Measurements from ENCODE around the gene ANKRD36. TPM values are rescaled to one million over a fixed set of nuclear protein-coding genes. Genes with fewer than 3 reads are reported as not detected.
A peak's percentile ranks its signal among the peaks of the same experiment; 100 is the strongest.
"Not testable (repeated sequence)": the region's sequence is repeated elsewhere in the genome, so short reads cannot be mapped to it uniquely, and the experiment has no call there.

Gene ANKRD36
- total and polyA plus RNA-seq, 2 of the 13 experiments (the other 11 are each of a cell fraction or from before 2014, with no cell fraction given): 6.4 to 27.3 TPM

- in situ Hi-C loops (cut with HindIII; ENCODE audit: extremely low pct_ligation_motif_present, low pct_unique_long_range_greater_than_20kb) (no loop called here), intact Hi-C loops (cut with micrococcal nuclease; ENCODE audit: unreplicated experiment) (no loop called here)
- H3K4me2 ChIP-seq (ENCODE audit: low read depth, low read length): peak overlapping the region; percentile 81
- TF ChIP-seq FOXO4 (CRISPR knock-in tag; conservative IDR thresholded peaks at IDR 0.05) (no peak), ZNF460 (CRISPR knock-in tag; IDR thresholded peaks at IDR 0.05; ENCODE audit: borderline replicate concordance) (no peak)
- BruUV-seq (replicated peaks): no TSS peak
- H3K4me3 ChIP-seq (replicated peaks in 1 of 3; ENCODE audit: insufficient read depth in 1 of 3, low read depth in 2 of 3, low read length in 3 of 3): peak overlapping the region in 2 of 3 experiments; percentile 38 to 60; a peak in 5 of 6 replicates
- no peak for DNase-seq (ENCODE audit: low spot score)
- ChIA-PET POLR2A (no interaction called here), CTCF (ENCODE audit: low intra/inter-chr PET ratio, low total read pairs) (no interaction called here)
- H3K4me1 ChIP-seq (ENCODE audit: insufficient read depth, low read length): peaks cover 8% of the 10 kb centered on the region; the same call in 1 of the 2 replicates
- H3K36me3 ChIP-seq (replicated peaks in 1 of 2; ENCODE audit: control insufficient read depth in 1 of 2, insufficient read depth in 2 of 2, low read length in 2 of 2): no peaks in the 10 kb centered on the region
- no peak overlapping the region for H3K27ac ChIP-seq (ENCODE audit: extremely low read length, insufficient read depth, low read length)
- 50% methylated on average over 12 of the region's 12 CpGs for WGBS (ENCODE audit: low lambda C conversion rate)
- H3K79me2 ChIP-seq (ENCODE audit: insufficient read depth, low read length): no peaks in the 10 kb centered on the region
- no peak for ATAC-seq
- no peak overlapping the region for H3K9ac ChIP-seq (ENCODE audit: insufficient read depth, low read depth, low read length)
- H4K20me1 ChIP-seq (ENCODE audit: insufficient read depth, low read length): no peaks in the 10 kb centered on the region
- peaks cover 0 to 3% of the 10 kb centered on the region in 2 experiments; a peak in 1 of 5 replicates for H3K27me3 ChIP-seq (ENCODE audit: control insufficient read depth in 1 of 2, insufficient read depth in 2 of 2, low read length in 2 of 2)
- no peak overlapping the region for H2AFZ ChIP-seq (ENCODE audit: low read length)
- no peaks in the 10 kb centered on the region for H3K9me3 ChIP-seq (ENCODE audit: low read length)
- no peak for FAIRE-seq
These were observed 17.3 kb upstream of the ANKRD36 start for GRCh38 chr2:97095661-97096060.

GRCh38 chr2:97098786-97099372, 14.1 kb upstream of the ANKRD36 start:
- in situ Hi-C loops (cut with HindIII; ENCODE audit: extremely low pct_ligation_motif_present, low pct_unique_long_range_greater_than_20kb); H3K27me3 ChIP-seq (ENCODE audit: control insufficient read depth in 1 of 2, insufficient read depth in 2 of 2, low read length in 2 of 2); POLR2A ChIA-PET; H3K4me2 ChIP-seq (ENCODE audit: low read depth, low read length); H3K9me3 ChIP-seq (ENCODE audit: low read length); H2AFZ ChIP-seq (ENCODE audit: low read length); H3K79me2 ChIP-seq (ENCODE audit: insufficient read depth, low read length); DNase-seq (ENCODE audit: low spot score); H3K4me1 ChIP-seq (ENCODE audit: insufficient read depth, low read length); H3K9ac ChIP-seq (ENCODE audit: insufficient read depth, low read depth, low read length); H4K20me1 ChIP-seq (ENCODE audit: insufficient read depth, low read length); H3K4me3 ChIP-seq (replicated peaks in 1 of 3; ENCODE audit: insufficient read depth in 1 of 3, low read depth in 2 of 3, low read length in 3 of 3); H3K36me3 ChIP-seq (replicated peaks in 1 of 2; ENCODE audit: control insufficient read depth in 1 of 2, insufficient read depth in 2 of 2, low read length in 2 of 2); CTCF ChIA-PET (ENCODE audit: low intra/inter-chr PET ratio, low total read pairs); ATAC-seq; intact Hi-C loops (cut with micrococcal nuclease; ENCODE audit: unreplicated experiment); FAIRE-seq; BruUV-seq (replicated peaks); H3K27ac ChIP-seq (ENCODE audit: extremely low read length, insufficient read depth, low read length): not testable (repeated sequence)
- WGBS (ENCODE audit: low lambda C conversion rate): 22% methylated on average over 3 of the region's 3 CpGs
- TF ChIP-seq ZNF12 (CRISPR knock-in tag; IDR thresholded peaks at IDR 0.05): peak; percentile 96

- H4K20me1 ChIP-seq (ENCODE audit: insufficient read depth, low read length); FAIRE-seq; H3K4me2 ChIP-seq (ENCODE audit: low read depth, low read length); in situ Hi-C loops (cut with HindIII; ENCODE audit: extremely low pct_ligation_motif_present, low pct_unique_long_range_greater_than_20kb); H3K79me2 ChIP-seq (ENCODE audit: insufficient read depth, low read length); intact Hi-C loops (cut with micrococcal nuclease; ENCODE audit: unreplicated experiment); DNase-seq (ENCODE audit: low spot score); H2AFZ ChIP-seq (ENCODE audit: low read length); H3K4me3 ChIP-seq (replicated peaks in 1 of 3; ENCODE audit: insufficient read depth in 1 of 3, low read depth in 2 of 3, low read length in 3 of 3); POLR2A ChIA-PET; H3K4me1 ChIP-seq (ENCODE audit: insufficient read depth, low read length); ATAC-seq; BruUV-seq (replicated peaks); H3K36me3 ChIP-seq (replicated peaks in 1 of 2; ENCODE audit: control insufficient read depth in 1 of 2, insufficient read depth in 2 of 2, low read length in 2 of 2); CTCF ChIA-PET (ENCODE audit: low intra/inter-chr PET ratio, low total read pairs); H3K27ac ChIP-seq (ENCODE audit: extremely low read length, insufficient read depth, low read length); H3K27me3 ChIP-seq (ENCODE audit: control insufficient read depth in 1 of 2, insufficient read depth in 2 of 2, low read length in 2 of 2); H3K9me3 ChIP-seq (ENCODE audit: low read length); H3K9ac ChIP-seq (ENCODE audit: insufficient read depth, low read depth, low read length): not testable (repeated sequence)
- 13% methylated on average over 2 of the region's 2 CpGs for WGBS (ENCODE audit: low lambda C conversion rate)
These were observed 6.1 kb upstream of the ANKRD36 start for GRCh38 chr2:97106878-97107277.

GRCh38 chr2:97111246-97111645, 1.7 kb upstream of the ANKRD36 start:
- H3K9me3 ChIP-seq (ENCODE audit: low read length); H3K4me3 ChIP-seq (replicated peaks in 1 of 3; ENCODE audit: insufficient read depth in 1 of 3, low read depth in 2 of 3, low read length in 3 of 3); ATAC-seq; H2AFZ ChIP-seq (ENCODE audit: low read length); H4K20me1 ChIP-seq (ENCODE audit: insufficient read depth, low read length); H3K4me1 ChIP-seq (ENCODE audit: insufficient read depth, low read length); in situ Hi-C loops (cut with HindIII; ENCODE audit: extremely low pct_ligation_motif_present, low pct_unique_long_range_greater_than_20kb); FAIRE-seq; BruUV-seq (replicated peaks); H3K4me2 ChIP-seq (ENCODE audit: low read depth, low read length); H3K27ac ChIP-seq (ENCODE audit: extremely low read length, insufficient read depth, low read length); H3K79me2 ChIP-seq (ENCODE audit: insufficient read depth, low read length); H3K9ac ChIP-seq (ENCODE audit: insufficient read depth, low read depth, low read length); intact Hi-C loops (cut with micrococcal nuclease; ENCODE audit: unreplicated experiment); H3K36me3 ChIP-seq (replicated peaks in 1 of 2; ENCODE audit: control insufficient read depth in 1 of 2, insufficient read depth in 2 of 2, low read length in 2 of 2); DNase-seq (ENCODE audit: low spot score); H3K27me3 ChIP-seq (ENCODE audit: control insufficient read depth in 1 of 2, insufficient read depth in 2 of 2, low read length in 2 of 2); POLR2A ChIA-PET: not testable (repeated sequence)
- CTCF ChIA-PET (ENCODE audit: low intra/inter-chr PET ratio, low total read pairs): interaction anchor here (1.7 to 1.8 kb wide), 2 partner anchors 9 to 151 kb away, joined by 4 to 7 read pairs; no protein-coding TSS in a partner anchor
- 44% methylated on average over 9 of the region's 9 CpGs for WGBS (ENCODE audit: low lambda C conversion rate)

All from HepG2 (cell line).